NOMO-1 (cell line): Measurements from ENCODE around the gene STK11.
A peak's percentile ranks its signal among the peaks of the same experiment; 100 is the strongest.
"Not testable (repeated sequence)": the region's sequence is repeated elsewhere in the genome, so short reads cannot be mapped to it uniquely, and the experiment has no call there.

Experiments used
- DNase-seq, 2 experiments: peaks; one replicate each; lab custom pipeline; 2025; ENCODE audit not compliant: unreplicated experiment in 2 of 2; lab: John Stamatoyannopoulos, UW

STK11 gene

DNA sequence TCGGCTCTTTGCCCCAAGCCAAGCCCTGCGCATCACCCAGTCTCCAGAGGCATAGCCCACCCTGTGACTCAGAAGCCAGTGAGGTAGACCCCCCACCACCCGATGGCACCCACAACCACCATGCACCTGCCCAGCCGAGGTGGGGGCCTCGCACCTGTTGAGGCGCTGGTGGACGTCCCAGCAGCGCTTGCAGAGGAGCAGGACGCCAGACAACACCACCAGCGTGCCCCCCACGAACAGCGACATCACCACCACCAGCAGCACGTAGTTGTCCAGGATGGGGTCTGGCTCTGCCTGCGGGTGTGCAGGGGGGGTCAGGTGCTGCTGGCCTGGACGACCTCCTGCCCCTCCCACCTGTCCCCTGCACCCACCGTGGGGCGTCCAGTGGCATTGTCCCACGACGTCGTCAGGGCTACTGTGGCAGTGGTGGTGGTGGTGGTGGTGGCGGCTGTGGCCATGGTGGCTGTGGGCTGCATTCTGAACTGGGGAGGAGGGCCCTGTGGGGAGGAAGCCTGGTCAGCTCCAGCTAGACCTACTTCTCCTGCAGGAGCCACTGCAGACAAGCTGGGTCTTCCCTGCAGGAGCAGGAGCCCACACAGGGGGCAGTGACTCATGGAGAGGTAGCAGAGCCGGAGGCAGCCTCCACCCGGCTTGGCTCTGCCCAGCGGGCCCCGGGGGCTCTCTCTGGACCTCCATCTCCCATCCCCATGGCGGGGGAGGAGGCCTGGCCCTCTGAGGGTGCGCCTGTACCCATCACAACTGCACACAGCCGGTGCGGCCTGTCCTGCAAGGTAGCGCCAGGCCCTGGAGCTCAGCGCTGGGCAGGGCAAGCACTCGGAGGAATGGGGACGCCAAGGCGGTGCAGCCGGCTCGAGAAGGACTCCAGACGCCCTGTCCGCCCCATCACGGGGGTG is 30.3 kb downstream of the STK11 start:
- no peak for DNase-seq

DNA sequence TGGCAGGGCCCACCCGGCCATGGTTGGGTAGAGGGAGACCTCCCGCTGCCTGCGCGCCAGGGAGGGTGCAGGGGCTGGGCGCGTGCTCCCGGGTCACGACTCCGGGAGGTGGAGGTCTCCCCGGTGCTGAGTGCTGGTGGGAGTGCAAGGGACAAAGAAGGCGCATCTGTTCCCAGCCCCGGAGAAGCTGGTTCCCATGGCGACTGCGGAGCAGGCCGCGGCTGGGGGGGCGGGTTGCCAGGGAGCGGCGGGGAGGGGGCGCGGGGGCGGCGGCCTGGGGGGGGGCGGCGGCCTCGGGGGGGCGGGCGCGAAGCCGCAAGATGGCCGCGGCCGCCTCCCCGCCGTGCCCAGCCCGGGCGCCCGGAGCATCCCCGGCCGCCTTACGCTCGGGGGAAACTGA is 31.0 kb downstream of the STK11 start:
- no peak for DNase-seq

GRCh38 chr19:1237027-1237659 is 31.6 kb downstream of the STK11 start:
- DNase-seq, result no peak

GRCh38 chr19:1237754-1238368 is 32.3 kb downstream of the STK11 start, which contains the start of gene CBARP:
TSS of gene CBARP (minus strand) at chr19:1238005. CDS start at chr19:1236100, 1,905 bp downstream.
- no peak for DNase-seq

DNA sequence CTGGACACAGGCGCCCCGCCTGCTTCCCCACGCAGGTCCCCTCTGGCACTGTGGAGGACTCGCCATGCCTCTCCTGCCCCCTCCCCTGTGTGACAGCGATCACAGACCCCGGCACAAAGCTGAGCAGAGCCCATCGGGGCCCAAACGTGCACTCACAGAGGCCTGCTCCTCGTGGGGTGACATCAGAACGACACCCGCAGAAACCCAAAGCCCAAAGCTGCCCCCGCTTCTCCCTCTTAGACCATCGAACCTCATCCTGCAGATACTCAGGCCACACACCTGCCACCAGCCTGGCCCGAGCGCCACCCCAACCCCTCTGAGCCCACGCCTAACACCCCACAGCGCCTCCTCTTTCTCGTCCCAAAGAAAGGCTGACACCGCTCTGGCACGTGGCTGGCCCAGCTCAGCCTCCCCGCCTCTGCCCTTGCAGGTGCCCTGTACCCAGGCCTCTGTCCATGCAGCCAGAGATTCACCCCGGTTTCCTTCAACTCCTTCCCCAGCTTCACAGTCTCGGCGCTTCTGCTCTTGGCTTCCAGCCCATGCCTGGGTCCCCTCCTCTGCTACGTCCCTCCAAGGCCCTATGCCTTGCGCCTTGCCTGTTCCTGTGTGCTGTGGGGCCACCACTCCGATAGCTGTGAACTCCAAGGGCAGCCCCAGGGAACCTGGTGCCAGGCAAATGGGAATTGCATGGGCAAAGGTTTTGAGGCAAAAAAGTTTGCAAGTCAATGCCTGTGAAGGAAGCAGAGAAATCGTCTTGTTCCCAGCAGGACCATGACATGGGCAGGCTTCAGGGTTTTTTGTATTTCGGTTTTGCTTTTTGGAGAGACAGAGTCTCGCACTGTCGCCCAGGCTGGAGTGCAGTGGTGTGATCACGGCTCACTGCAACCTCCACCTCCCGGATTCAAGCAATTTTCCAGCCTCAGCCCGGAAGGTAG is 33.1 kb downstream of the STK11 start:
- no peak for DNase-seq

DNA sequence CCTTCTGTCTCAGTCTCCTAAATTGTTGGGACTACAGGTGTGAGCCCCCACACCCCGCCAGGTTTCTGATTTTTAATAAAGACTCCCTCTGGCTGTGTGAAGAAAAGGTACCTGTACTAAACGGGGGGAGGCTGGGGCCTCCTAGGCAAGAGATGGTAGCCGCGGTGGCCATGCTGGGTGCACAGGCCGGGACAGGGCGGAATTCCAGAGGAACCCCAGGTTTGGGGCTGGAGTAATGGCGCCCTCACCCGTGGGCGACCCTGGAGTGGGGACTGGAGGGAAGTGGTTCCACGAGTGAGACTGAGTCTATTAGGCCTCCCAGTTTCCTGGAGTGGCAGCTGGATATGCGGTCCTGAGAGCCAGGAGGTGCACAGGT is 33.8 kb downstream of the STK11 start:
- no peak for DNase-seq

DNA sequence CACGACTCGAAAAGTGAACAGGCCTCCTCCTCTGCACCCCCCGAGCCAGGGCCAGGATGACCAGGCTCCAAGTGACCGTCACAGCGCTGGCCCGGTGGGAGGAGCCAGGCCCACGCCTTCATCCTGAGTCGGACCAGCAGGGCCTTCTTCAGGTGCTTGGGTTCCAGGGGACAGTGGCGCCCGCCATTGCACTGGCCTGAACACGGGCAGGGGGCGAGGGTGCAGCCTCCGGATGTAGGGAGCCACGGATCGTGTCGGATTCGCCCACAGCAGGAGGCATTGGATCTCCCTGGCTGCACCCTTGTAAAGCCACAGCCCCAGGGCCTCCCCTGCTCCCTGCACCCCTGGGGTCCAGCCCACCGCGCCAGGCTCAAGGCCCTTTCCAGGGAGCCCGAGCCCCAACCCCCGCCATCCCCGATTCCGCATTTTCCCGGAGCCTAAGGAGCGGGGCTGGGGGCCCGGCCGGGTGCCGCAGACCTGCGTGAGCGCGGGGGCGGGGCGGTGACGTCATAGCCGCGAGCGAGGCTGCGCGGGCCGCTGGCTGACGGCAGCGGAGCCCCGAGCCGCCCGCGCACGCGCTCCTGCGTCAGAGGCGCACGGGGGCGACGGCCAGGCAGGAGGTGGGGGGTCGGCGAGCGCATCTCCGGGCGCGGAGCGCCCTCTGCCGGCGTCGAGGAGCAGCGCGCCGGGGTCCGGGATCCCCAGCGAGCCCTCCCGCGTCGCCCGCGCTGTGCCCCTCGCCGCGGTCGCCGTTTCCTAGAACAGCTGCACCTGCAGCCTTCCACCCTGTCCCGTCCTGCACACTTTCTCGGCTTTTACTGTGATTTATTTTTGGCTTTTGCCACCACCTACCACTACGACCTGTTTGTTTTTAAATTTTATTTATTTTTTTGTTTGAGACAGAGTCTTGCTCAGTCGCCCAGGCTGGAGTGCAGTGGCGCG is 34.5 kb downstream of the STK11 start:
- peak; percentile 63 to 87 for DNase-seq

DNA sequence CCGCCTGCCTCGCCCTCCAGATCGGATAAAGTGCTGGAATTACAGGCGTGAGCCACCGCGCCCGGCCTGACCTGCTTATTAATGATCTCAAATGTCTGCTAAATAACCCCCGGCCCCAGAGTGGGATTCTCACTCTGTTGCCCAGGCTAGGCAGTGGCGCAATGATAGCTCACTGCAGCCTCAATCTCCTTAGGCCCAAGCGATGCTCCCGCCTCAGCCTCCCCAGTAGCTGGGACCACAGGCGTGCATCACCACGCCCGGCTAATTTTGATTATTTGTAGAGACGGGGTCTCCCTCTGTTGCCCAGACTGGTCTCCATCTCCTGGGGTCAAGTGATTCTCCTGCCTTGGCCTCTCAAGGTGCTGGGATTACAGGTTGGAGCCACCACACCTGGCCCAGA is 35.3 kb downstream of the STK11 start:
- no peak for DNase-seq

GRCh38 chr19:1241417-1242095 is 36.0 kb downstream of the STK11 start, which contains the start of gene ATP5F1D:
TSS of gene ATP5F1D (plus strand) at chr19:1241751. CDS start at chr19:1241851, 100 bp downstream.
- peak; percentile 90 to 94 for DNase-seq

- peak; percentile 77 to 86 for DNase-seq
Observed at GRCh38 chr19:1243768-1244692, 38.5 kb downstream of the STK11 start.

DNA sequence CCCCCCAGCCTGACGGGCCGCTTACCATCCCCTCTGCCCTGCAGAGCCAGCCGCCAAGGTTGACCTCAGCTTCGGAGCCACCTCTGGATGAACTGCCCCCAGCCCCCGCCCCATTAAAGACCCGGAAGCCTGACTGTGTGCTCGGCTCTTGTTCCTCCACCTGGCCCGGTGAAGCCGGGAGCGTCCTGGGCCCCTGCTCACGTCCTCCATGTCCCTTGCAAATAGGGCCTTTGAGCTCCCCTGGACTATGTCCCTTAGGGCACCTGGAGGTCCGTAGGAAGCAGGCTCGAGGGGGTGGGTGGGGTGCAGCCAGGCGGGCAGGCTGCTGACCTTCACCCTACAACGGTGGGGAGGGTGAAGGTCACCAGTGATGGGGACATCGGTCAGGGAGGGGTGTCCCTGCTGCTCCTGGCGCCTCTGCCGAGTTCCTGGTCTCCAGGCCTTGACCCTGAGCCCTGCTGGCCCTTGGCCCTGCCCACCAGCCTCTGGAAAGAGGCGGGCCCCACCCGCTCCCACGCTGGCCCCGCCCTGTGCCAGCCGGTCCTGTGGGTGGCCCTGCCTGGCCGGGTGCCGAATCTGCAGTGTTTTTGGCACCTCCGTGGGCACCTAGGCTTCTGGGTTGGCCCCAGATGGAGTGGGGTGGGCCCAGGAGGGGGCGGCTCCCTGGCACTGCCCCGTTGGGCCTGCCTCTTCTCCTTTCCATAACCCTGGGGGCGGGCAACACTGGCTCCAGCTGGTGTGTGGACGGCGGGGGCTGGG is 39.3 kb downstream of the STK11 start:
- no peak for DNase-seq

GRCh38 chr19:1245494-1246264 is 40.1 kb downstream of the STK11 start:
- no peak for DNase-seq

DNA sequence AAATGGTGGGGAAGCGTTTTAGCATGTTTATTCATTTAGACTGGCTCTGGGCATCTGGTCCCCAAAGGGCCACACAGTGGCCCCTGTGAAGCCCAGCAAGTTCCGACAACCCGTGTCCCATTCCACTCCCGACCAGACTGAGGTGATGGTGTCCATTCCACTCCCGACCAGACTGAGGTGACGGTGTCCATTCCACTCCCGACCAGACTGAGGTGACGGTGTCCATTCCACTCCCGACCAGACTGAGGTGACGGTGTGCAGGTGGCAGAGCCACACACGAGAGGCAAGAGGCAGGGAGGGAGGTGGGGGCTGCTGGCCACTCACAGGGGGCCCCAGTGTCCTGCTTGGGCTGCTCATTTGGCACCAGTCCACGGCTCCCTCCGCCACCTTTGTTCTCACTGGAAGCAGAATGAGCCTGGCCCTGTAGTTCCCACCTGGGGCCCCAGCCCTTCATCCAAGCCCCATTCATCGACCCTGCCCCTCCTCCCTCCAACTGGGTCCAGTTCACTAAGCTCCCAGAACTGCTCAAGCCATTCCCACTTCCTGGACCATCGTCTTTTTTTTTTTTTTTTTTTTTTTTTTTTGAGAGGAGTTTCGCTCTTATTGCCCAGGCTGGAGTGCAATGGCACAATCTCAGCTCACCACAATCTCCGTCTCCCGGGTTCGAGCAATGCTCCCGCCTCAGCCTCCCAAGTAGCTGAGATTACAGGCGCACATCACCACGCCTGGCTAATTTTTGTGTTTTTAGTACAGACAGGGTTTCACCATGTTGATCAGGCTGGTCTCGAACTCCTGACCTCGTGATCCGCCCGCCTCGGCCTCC is 40.9 kb downstream of the STK11 start:
- not testable (repeated sequence) for DNase-seq

- no peak for DNase-seq
Observed at GRCh38 chr19:1247748-1248138, 42.2 kb downstream of the STK11 start.

GRCh38 chr19:1248139-1248785 is 42.7 kb downstream of the STK11 start, which contains the start of gene MIDN:
TSS of gene MIDN (plus strand) at chr19:1248583. CDS start at chr19:1250297, 1,714 bp downstream.
- DNase-seq, result peak; percentile 63 to 85
